NT2/D1 (cell line): ENCODE results near the gene SPATA2L.
"Not testable (repeated sequence)": the region's sequence is repeated elsewhere in the genome, so short reads cannot be mapped to it uniquely, and the experiment has no call there.

Source experiments
- DNase-seq: peaks from one replicate; pipeline ENCODE4 v3.0.0-alpha.2; 2011; ENCODE audit warnings: low read depth, low spot score
- H3K27me3 ChIP-seq: 2 replicates; pipeline ENCODE4 v1.6.0; 2011; ENCODE audit warnings: mild to moderate bottlenecking; ENCODE audit not compliant: insufficient read length, insufficient read depth
- H3K36me3 ChIP-seq: 2 replicates; pipeline ENCODE4 v1.6.1; 2011; ENCODE audit warnings: mild to moderate bottlenecking, low read length, mixed read lengths; ENCODE audit not compliant: insufficient read depth, insufficient read length
- H3K4me1 ChIP-seq: 2 replicates; pipeline ENCODE4 v1.5.1; 2011; ENCODE audit not compliant: insufficient read depth, insufficient read length
- H3K4me3 ChIP-seq: 2 replicates; pipeline ENCODE4 v1.5.1; 2011; ENCODE audit warnings: low read depth; ENCODE audit not compliant: insufficient read length
- H3K9ac ChIP-seq: 2 replicates; pipeline ENCODE4 v1.6.0; 2011; ENCODE audit warnings: low read depth; ENCODE audit not compliant: insufficient read length
- H3K9me3 ChIP-seq: 2 replicates; pipeline ENCODE4 v1.5.1; 2011; ENCODE audit warnings: mild to moderate bottlenecking, low read length; ENCODE audit not compliant: insufficient read depth
- SUZ12 ChIP-seq: IDR thresholded peaks from 2 replicates; pipeline ENCODE4 v1.6.1; 2011; ENCODE audit not compliant: insufficient read length, insufficient read depth; ENCODE audit errors: extremely low read depth
- YY1 ChIP-seq: IDR thresholded peaks from 2 replicates; pipeline ENCODE4 v1.6.1; 2011; ENCODE audit not compliant: insufficient read length, insufficient read depth
- ZNF274 ChIP-seq: IDR thresholded peaks from 2 replicates; pipeline ENCODE4 v1.6.1; 2011; ENCODE audit warnings: mild to moderate bottlenecking, low read depth, low read length

SPATA2L gene

DNA sequence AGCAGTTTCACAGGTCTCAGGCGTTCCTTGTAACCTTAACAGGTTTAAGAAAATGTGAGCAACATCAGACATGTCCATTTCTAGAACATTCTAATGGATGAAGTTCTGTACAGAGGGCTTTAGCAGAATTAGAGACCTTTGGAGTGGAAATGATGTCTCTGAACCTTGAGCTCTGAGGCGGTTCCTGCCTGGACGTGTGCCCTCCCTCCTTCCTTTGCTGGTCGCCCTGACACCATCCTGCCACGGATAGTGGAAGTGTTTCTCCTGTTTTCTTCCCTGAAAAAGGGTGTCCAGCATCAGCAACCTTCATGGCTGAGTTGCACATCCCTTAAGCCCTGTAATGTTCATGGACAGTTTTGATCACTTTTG is 32.7 kb downstream of the SPATA2L start:
- no peak for DNase-seq

DNA sequence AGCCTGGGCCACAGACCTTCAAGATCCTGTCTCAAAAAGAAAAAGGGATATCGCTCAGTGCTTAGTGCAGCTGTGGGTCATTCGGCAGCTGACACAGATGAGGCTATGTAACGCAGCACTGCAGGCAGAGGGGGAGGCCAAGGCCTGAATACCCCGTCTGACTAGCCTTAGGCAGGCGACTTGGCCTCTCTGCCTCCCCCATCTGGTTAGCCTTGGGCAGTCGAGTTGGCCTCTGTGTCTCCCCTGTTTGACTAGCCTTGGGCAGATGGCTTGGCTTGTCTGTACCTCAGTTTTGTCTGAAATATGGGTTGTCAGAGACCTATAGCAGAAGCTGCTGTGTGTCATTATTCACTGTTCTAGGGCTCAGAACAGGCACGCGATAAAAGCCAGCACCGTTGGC is 33.9 kb downstream of the SPATA2L start:
- Histone ChIP-seq H3K36me3 (peaks cover 59% of the 10 kb centered on the region), H3K9me3 (peaks cover 17% of the 10 kb centered on the region; the same call in 1 of the 2 replicates), H3K4me1 (peaks cover 8% of the 10 kb centered on the region), H3K4me3 (no peak overlapping the region), H3K9ac (no peak overlapping the region), H3K27me3 (no peaks in the 10 kb centered on the region)
- DNase-seq = no peak
- TF ChIP-seq YY1 (no peak), SUZ12 (no peak), ZNF274 (no peak)

More for the DNA sequence above, 32.7 kb downstream of the SPATA2L start:
- Histone ChIP-seq H3K36me3 (peaks cover 52% of the 10 kb centered on the region), H3K9ac (no peak overlapping the region), H3K9me3 (peaks cover 17% of the 10 kb centered on the region; the same call in 1 of the 2 replicates), H3K4me3 (no peak overlapping the region), H3K27me3 (no peaks in the 10 kb centered on the region), H3K4me1 (peaks cover 8% of the 10 kb centered on the region)
- no peak for TF ChIP-seq ZNF274
- TF ChIP-seq SUZ12 = no peak
- no peak for TF ChIP-seq YY1

DNA sequence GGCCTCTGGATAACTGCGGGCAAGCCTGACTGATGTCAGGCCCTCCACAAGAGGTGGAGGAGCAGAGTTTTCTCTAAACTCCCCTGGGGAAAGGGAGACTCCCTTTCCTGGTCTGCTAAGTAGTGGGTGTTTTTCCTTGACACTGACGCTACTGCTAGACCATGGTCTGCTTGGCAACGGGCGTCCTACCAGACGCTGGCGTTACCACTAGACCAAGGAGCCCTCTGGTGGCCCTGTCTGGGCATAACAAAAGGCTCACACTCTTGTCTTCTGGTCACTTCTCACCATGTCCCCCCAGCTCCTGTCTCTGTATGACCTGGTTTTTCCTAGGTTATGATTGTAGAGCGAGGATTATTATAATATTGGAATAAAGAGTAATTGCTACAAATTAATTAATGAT is 34.5 kb downstream of the SPATA2L start:
- H3K4me1 ChIP-seq, H3K27me3 ChIP-seq, DNase-seq, H3K4me3 ChIP-seq, H3K9ac ChIP-seq: not testable (repeated sequence)
- Histone ChIP-seq H3K9me3 (peaks cover 17% of the 10 kb centered on the region; the same call in 1 of the 2 replicates), H3K36me3 (peaks cover 62% of the 10 kb centered on the region)

DNA sequence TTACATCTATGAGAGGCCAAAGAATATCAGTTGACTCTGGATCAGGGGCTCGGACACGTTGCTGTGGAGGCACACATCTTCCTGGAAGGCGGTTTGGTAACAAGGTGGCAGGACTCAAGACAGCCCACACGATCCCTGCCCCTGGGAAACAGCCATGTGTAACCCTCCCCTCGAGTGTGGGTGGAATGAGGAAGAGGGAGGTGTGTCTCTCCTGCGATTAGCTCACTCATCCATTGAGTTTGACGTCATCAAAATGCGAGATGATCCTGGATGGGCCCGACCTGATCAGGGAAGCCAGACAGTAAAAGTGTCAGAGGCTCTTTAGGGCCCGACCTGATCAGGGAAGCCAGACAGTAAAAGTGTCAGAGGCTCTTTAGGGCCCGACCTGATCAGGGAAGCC is 37.3 kb downstream of the SPATA2L start:
- peaks cover 17% of the 10 kb centered on the region; the same call in 1 of the 2 replicates for H3K9me3 ChIP-seq
- H3K36me3 ChIP-seq = peaks cover 75% of the 10 kb centered on the region
- H3K9ac ChIP-seq, DNase-seq, H3K4me3 ChIP-seq, H3K4me1 ChIP-seq, H3K27me3 ChIP-seq: not testable (repeated sequence)

DNA sequence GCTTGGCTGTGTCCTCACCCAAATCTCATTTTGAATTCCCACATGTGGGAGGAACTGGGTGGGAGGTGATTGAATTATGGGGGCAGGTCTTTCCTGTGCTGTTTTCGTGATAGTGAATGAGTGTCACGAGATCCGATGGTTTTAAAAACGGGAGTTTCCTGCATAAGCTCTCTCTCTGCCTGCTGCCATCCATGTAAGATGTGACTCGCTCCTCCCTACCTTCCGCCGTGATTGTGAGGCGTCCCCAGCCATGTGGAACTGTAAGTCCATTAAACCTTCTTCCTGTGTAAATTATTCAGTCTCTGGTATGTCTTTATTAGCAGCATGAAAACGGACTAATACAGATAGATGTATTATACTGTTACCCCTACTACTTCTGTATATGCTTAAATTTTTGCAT is 40.3 kb downstream of the SPATA2L start:
- no peak for DNase-seq
- Histone ChIP-seq H3K9me3 (peaks cover 10% of the 10 kb centered on the region; the same call in 1 of the 2 replicates), H3K4me1 (peaks cover 4% of the 10 kb centered on the region), H3K9ac (no peak overlapping the region), H3K36me3 (peaks cover 70% of the 10 kb centered on the region), H3K4me3 (no peak overlapping the region), H3K27me3 (no peaks in the 10 kb centered on the region)
- TF ChIP-seq SUZ12 (no peak), YY1 (no peak), ZNF274 (no peak)

DNA sequence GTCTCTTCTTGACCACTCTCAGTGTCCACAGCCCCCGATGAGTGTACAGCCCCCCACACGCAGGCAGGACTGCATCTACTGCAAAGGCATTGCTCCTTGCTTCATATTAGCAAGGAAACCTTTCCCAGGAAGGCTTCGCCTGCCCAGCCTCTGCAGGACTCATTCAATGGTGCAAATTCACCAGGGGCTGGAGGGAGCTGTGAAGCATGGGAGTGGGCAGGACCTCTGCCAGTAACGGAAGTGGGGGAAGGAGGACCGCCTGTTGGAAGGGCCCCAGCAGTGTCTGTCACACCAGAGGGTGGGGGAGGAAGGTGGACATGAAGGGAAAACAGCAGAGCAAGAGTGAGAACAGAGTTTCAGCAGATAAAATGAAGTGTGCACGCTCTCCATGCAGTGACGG is 41.4 kb downstream of the SPATA2L start:
- Histone ChIP-seq H3K27me3 (no peaks in the 10 kb centered on the region), H3K9me3 (peaks cover 4% of the 10 kb centered on the region; the same call in 1 of the 2 replicates), H3K9ac (no peak overlapping the region), H3K36me3 (peaks cover 67% of the 10 kb centered on the region), H3K4me3 (no peak overlapping the region), H3K4me1 (peaks cover 4% of the 10 kb centered on the region)
- no peak for DNase-seq
- TF ChIP-seq SUZ12 (no peak), ZNF274 (no peak), YY1 (no peak)

DNA sequence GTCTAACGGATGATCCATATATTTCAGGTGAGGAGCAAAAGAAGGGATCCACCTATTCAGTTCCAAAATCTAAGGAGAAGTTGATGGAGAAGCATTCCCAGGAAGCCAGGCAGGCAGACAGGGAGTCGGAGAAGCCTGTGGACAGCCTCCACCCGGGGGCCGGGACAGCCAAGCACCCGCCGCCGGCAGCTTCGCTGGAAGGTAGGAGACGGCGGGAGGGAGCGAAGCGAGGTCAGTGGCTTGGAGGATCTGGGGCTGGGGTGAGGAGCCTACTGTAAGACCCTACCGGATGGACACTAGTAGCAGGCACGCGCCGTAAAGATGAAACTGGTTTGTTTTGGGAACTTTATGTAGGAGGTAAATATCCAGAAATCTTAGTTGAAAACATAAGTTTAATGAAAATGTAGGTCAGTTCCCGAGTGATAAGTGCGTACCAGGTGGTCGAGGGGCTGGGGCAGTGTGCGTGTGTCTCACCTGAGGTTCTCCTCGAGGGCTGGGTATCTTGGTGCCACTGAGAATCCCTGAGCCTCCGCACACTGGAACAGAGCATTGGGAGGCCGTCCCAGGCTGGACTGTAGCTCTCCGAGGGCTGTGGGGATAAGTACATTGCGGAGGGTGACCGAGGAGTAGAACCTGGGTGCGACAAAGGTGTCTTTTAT is 43.2 kb downstream of the SPATA2L start:
- TF ChIP-seq YY1 (no peak), SUZ12 (no peak), ZNF274 (no peak)
- DNase-seq = no peak
- H3K36me3 ChIP-seq = peaks cover 62% of the 10 kb centered on the region

More for the DNA sequence above, 43.2 kb downstream of the SPATA2L start:
- no peaks in the 10 kb centered on the region for H3K9me3 ChIP-seq
- peak overlapping the region; percentile 99 for H3K9ac ChIP-seq
- H3K4me1 ChIP-seq = peaks cover 4% of the 10 kb centered on the region
- peak overlapping the region; percentile 99 for H3K4me3 ChIP-seq
- no peaks in the 10 kb centered on the region for H3K27me3 ChIP-seq
